Ovary (tissue), 9 donors: ENCODE measurements around the gene TADA2B. TPM values are rescaled to one million over a fixed set of nuclear protein-coding genes. Genes with fewer than 3 reads are reported as not detected.

Source experiments
- DNase-seq, 5 donors: peaks; one replicate each; pipeline ENCODE4 v3.0.0-alpha.2; 2019 to 2020
- H3K27ac ChIP-seq, 2 donors: fragments of 200-600 bp; one replicate each; pipeline versions ENCODE4 v1.5.1 to v1.8.0; 2019 to 2022
- H3K27me3 ChIP-seq: fragments of 200-600 bp; one replicate; pipeline ENCODE4 v1.8.0; 2022
- H3K36me3 ChIP-seq: fragments of 200-600 bp; sonication (generic); one replicate; pipeline ENCODE4 v1.5.1; 2019
- H3K4me1 ChIP-seq: one replicate; pipeline ENCODE4 v1.8.1; 2013; ENCODE audit warnings: mild to moderate bottlenecking, moderate library complexity; ENCODE audit not compliant: insufficient read depth
- H3K4me3 ChIP-seq: fragments of 200-600 bp; sonication (generic); one replicate; pipeline ENCODE4 v1.5.1; 2017
- H3K9me3 ChIP-seq, 2 donors: fragments of 200-600 bp in 1 of 2; sonication (generic) in 1 of 2; one replicate each; pipeline versions ENCODE4 v1.5.1 to v1.8.1; 2013 to 2019; ENCODE audit warnings: mild to moderate bottlenecking in 1 of 2, moderate library complexity in 1 of 2
- CTCF ChIP-seq, 3 donors: fragments of 450-650 bp in 2 of 3; fragments of 200-600 bp in 1 of 3; IDR thresholded peaks; one replicate each; pipeline versions ENCODE4 v1.5.1 to v1.8.0; 2016 to 2022; ENCODE audit warnings: antibody characterized with exemption in 3 of 3, mild to moderate bottlenecking in 1 of 3
- EP300 ChIP-seq: sonication (generic); formaldehyde crosslinking; IDR thresholded peaks from one replicate; pipeline ENCODE4 v1.6.1; 2017; ENCODE audit warnings: antibody characterized with exemption
- POLR2A ChIP-seq: fragments of 450-650 bp; IDR thresholded peaks from one replicate; pipeline ENCODE4 v1.6.1; 2017; ENCODE audit warnings: antibody characterized with exemption, mild to moderate bottlenecking, moderate library complexity
- WGBS, 3 donors: extraction: QIAGEN DNeasy Blood & Tissue Kit in 1 of 3; methylation state at CpG; one replicate each; pipeline versions ENCODE4 v1.1.5 to v1.1.7; 2013 to 2017; 5-methylcytosine and 5-hydroxymethylcytosine counted together
- intact Hi-C, 4 donors: fragments of 100-400 bp; cut with DNase I; formaldehyde crosslinking; loops; one replicate each; pipeline versions ENCODE4 v1.11.0 to v1.15.1; 2022 to 2023
- polyA plus RNA-seq, 2 donors: library from polyadenylated mRNA; stranded (reverse); fragments of 200-250 nt in 1 of 2; fragments of 350-450 nt in 1 of 2; fragmentation: Illumina TruSeq in 1 of 2; extraction: RNeasy Lipid Tissue Mini Kit (QIAGEN cat#74804) in 1 of 2; gene quantifications; one replicate each; pipeline ENCODE4 v1.2.3, GENCODE V29; 2013 to 2014
- total RNA-seq, 7 donors: library from RNA; depleted of rRNA in 2 of 7; stranded (reverse); fragments of >200 nt in 2 of 7; fragmentation: NEBNext Ultra II Directional in 3 of 7; extraction: Animal tissue kit (Norgen Biotek cat#: 25700) in 3 of 7; gene quantifications; one replicate each; pipeline versions ENCODE4 v1.1.0 to v1.2.4, GENCODE V29; 2016 to 2023
- donor health status: DM: no; HTN: no; CAD: no; lungs with moderate emphysema.
- donor health status: DM: no; HTN: no; CAD: no.
- donor health status: Bipolar disorder and iron deficiency.
- donor health status: DM: yes; HTN: yes; CAD: no.
- donor health status: DM: no; HTN: no; CAD: no.
- donor health status: DM: yes; HTN: yes; CAD: no.

Gene TADA2B
- total and polyA plus RNA-seq, 9 donors = 11.9 to 31.6 (median 26.8) TPM

GRCh38 chr4:7021355-7021754 is 21.8 kb upstream of the TADA2B start:
- H3K27ac ChIP-seq = no peak overlapping the region
- no peaks in the 10 kb centered on the region for H3K4me1 ChIP-seq
- TF ChIP-seq POLR2A (no peak), CTCF (IDR thresholded peaks at IDR 0.05) (no peak), EP300 (no peak)
- DNase-seq = no peak
- H3K9me3 ChIP-seq = no peaks in the 10 kb centered on the region
- no peaks in the 10 kb centered on the region for H3K36me3 ChIP-seq
- no peaks in the 10 kb centered on the region for H3K27me3 ChIP-seq
- intact Hi-C loops = no loop called here
- 67 to 71% (median 68%) methylated on average over 5 of the region's 5 CpGs for WGBS, 3 donors
- no peak overlapping the region for H3K4me3 ChIP-seq

GRCh38 chr4:7021930-7022664 is 21.1 kb upstream of the TADA2B start:
- intact Hi-C loops = no loop called here
- Histone ChIP-seq H3K4me1 (no peaks in the 10 kb centered on the region), H3K36me3 (no peaks in the 10 kb centered on the region), H3K27ac (no peak overlapping the region), H3K9me3 (no peaks in the 10 kb centered on the region), H3K4me3 (no peak overlapping the region), H3K27me3 (no peaks in the 10 kb centered on the region)
- DNase-seq = no peak
- 81 to 89% (median 87%) methylated on average over 13 of the region's 13 CpGs for WGBS, 3 donors
- TF ChIP-seq CTCF (IDR thresholded peaks at IDR 0.05) (no peak), EP300 (no peak), POLR2A (no peak)

GRCh38 chr4:7023486-7023885 is 19.7 kb upstream of the TADA2B start:
- H3K27me3 ChIP-seq = no peaks in the 10 kb centered on the region
- H3K36me3 ChIP-seq = no peaks in the 10 kb centered on the region
- no peaks in the 10 kb centered on the region for H3K9me3 ChIP-seq
- no peaks in the 10 kb centered on the region for H3K4me1 ChIP-seq
- H3K4me3 ChIP-seq = no peak overlapping the region
- no peak for DNase-seq
- H3K27ac ChIP-seq = no peak overlapping the region
- TF ChIP-seq POLR2A = no peak
- intact Hi-C loops = no loop called here
- 89 to 93% (median 92%) methylated on average over 16 of the region's 16 CpGs for WGBS, 3 donors

GRCh38 chr4:7023901-7024300 is 19.3 kb upstream of the TADA2B start:
- Histone ChIP-seq H3K27me3 (no peaks in the 10 kb centered on the region), H3K4me1 (no peaks in the 10 kb centered on the region), H3K27ac (no peak overlapping the region), H3K36me3 (no peaks in the 10 kb centered on the region), H3K9me3 (no peaks in the 10 kb centered on the region), H3K4me3 (no peak overlapping the region)
- TF ChIP-seq CTCF (IDR thresholded peaks at IDR 0.05) = no peak
- intact Hi-C loops = no loop called here
- no peak for DNase-seq
- 89 to 94% (median 91%) methylated on average over 12 of the region's 12 CpGs for WGBS, 3 donors

- H3K36me3 ChIP-seq = no peaks in the 10 kb centered on the region
- intact Hi-C loops = no loop called here
- H3K4me3 ChIP-seq = no peak overlapping the region
- no peak for DNase-seq
- H3K9me3 ChIP-seq = no peaks in the 10 kb centered on the region
- no peaks in the 10 kb centered on the region for H3K27me3 ChIP-seq
- no peak overlapping the region for H3K27ac ChIP-seq
- WGBS, 3 donors = 88 to 94% (median 93%) methylated on average over 17 to 19 of the region's 19 CpGs
- TF ChIP-seq EP300 = no peak
- no peak for TF ChIP-seq POLR2A
- TF ChIP-seq CTCF (IDR thresholded peaks at IDR 0.05) = no peak
- H3K4me1 ChIP-seq = no peaks in the 10 kb centered on the region
These were observed 18.8 kb upstream of the TADA2B start for GRCh38 chr4:7024336-7024890.
